ENCODE measurements around the gene SETD3. TPM values are rescaled to one million over a fixed set of nuclear protein-coding genes. Genes with fewer than 3 reads are reported as not detected.

SETD3 gene
- total and polyA plus RNA-seq, 2 experiments from 2014 or later: 40.7 to 68.0 TPM

GRCh38 chr14:99511421-99512109, 30.9 kb upstream of the SETD3 start:
- no peak overlapping the region for H3K27ac Mint-ChIP-seq
- Histone ChIP-seq H3K27me3 (ENCODE audit: insufficient read depth) (no peaks in the 10 kb centered on the region), H4K20me1 (replicated peaks; ENCODE audit: insufficient read depth) (peaks cover under 1% of the 10 kb centered on the region; the same call in 1 of the 2 replicates), H3K4me3 (no peak overlapping the region), H3F3A (replicated peaks; ENCODE audit: low read depth) (peaks cover 7% of the 10 kb centered on the region; the same call in 1 of the 2 replicates), H3K27ac (ENCODE audit: low read depth) (no peak overlapping the region), H2AFZ (no peak overlapping the region), H3K36me3 (ENCODE audit: insufficient read depth) (peaks cover 13% of the 10 kb centered on the region; the same call in 1 of the 2 replicates), H3K4me2 (no peak overlapping the region), H3K9me2 (ENCODE audit: insufficient read depth) (no peaks in the 10 kb centered on the region), H3K79me2 (replicated peaks; ENCODE audit: insufficient read depth) (no peaks in the 10 kb centered on the region), H3K4me1 (ENCODE audit: insufficient read depth) (peaks cover 6% of the 10 kb centered on the region)
- no peak overlapping the region for H3K4me3 Mint-ChIP-seq
- no peak for TF ChIP-seq EZH2 (IDR thresholded peaks at IDR 0.05; ENCODE audit: low read depth, unreplicated experiment)
- no peak for TF ChIP-seq ZNF331 (CRISPR knock-in tag; IDR thresholded peaks at IDR 0.05; ENCODE audit: low read depth)
- no peak for TF ChIP-seq NANOG (IDR thresholded peaks at IDR 0.05; ENCODE audit: borderline replicate concordance)
- TF ChIP-seq ETS1 (IDR thresholded peaks at IDR 0.05): no peak
- no peak for TF ChIP-seq STAT1 (IDR thresholded peaks at IDR 0.05; ENCODE audit: unreplicated experiment)
- TF ChIP-seq ZNF462 (CRISPR knock-in tag; IDR thresholded peaks at IDR 0.05): no peak
- no peak for TF ChIP-seq EZH2phosphoT487 (IDR thresholded peaks at IDR 0.05; ENCODE audit: unreplicated experiment)
- no peak for TF ChIP-seq CREB1 (CRISPR knock-in tag; IDR thresholded peaks at IDR 0.05; ENCODE audit: low read depth)
- TF ChIP-seq REST (IDR thresholded peaks at IDR 0.05; ENCODE audit: unreplicated experiment): no peak
- TF ChIP-seq POLR2AphosphoS5 (IDR thresholded peaks at IDR 0.05; ENCODE audit: low read depth): no peak
- no peak for TF ChIP-seq ZNF114 (CRISPR knock-in tag; IDR thresholded peaks at IDR 0.05)
- TF ChIP-seq CTCF (conservative IDR thresholded peaks at IDR 0.05; ENCODE audit: low read depth in 2 of 2): no peak
- no peak for TF ChIP-seq JUNB (IDR thresholded peaks at IDR 0.05; ENCODE audit: unreplicated experiment)
- peaks cover 37% of the 10 kb centered on the region for H3K36me3 Mint-ChIP-seq (ENCODE audit: low read depth)
- H3K4me1 Mint-ChIP-seq: peaks cover 17% of the 10 kb centered on the region
- H3K9me3 Mint-ChIP-seq: no peaks in the 10 kb centered on the region
- ATAC-seq: no peak
- DNase-seq (ENCODE audit: low spot score): no peak
- H3K27me3 Mint-ChIP-seq (ENCODE audit: insufficient read depth, low read depth, poor library complexity): peaks cover 9% of the 10 kb centered on the region
